ENCODE data around the gene HLA-E. TPM values are rescaled to one million over a fixed set of nuclear protein-coding genes. Genes with fewer than 3 reads are reported as not detected.

The HLA-E gene
- total and polyA plus RNA-seq, 2 of the 13 experiments (the other 11 are each of a cell fraction or from before 2014, with no cell fraction given), result 45.2 to 90.4 TPM

GRCh38 chr6:30463651-30464618 lies 25.4 kb upstream of the HLA-E start:
- CTCF ChIA-PET (ENCODE audit: low intra/inter-chr PET ratio, low total read pairs), result no interaction called here
- FAIRE-seq, result no peak
- TF ChIP-seq ERF (CRISPR knock-in tag; IDR thresholded peaks at IDR 0.05) (peak; percentile 53; the same call in 1 of the 2 replicates), TARDBP (CRISPR knock-in tag; IDR thresholded peaks at IDR 0.05) (0 out of 2 replicates have a peak, but pooled peaks have one; percentile 38), ZNF274 (CRISPR knock-in tag; IDR thresholded peaks at IDR 0.05) (0 out of 2 replicates have a peak, but pooled peaks have one; percentile 22), KAT8 (CRISPR knock-in tag; IDR thresholded peaks at IDR 0.05) (0 out of 2 replicates have a peak, but pooled peaks have one; percentile 19), ARID5B (CRISPR knock-in tag; IDR thresholded peaks at IDR 0.05) (peak; percentile 50; the same call in 1 of the 2 replicates), CAMTA2 (CRISPR knock-in tag; IDR thresholded peaks at IDR 0.05; ENCODE audit: borderline replicate concordance) (no peak), ZBTB40 (IDR thresholded peaks at IDR 0.05) (no peak), ZBTB40 (CRISPR knock-in tag; IDR thresholded peaks at IDR 0.05) (peak; percentile 41; the same call in 1 of the 2 replicates), ELF3 (CRISPR knock-in tag; IDR thresholded peaks at IDR 0.05) (peak; percentile 56; the same call in 1 of the 2 replicates)

More at GRCh38 chr6:30463651-30464618, 25.4 kb upstream of the HLA-E start:
- ATAC-seq, result peak; percentile 80
- Histone ChIP-seq H4K20me1 (ENCODE audit: insufficient read depth, low read length) (peaks cover 14% of the 10 kb centered on the region; the same call in 1 of the 2 replicates), H3K4me1 (ENCODE audit: insufficient read depth, low read length) (peaks cover 25% of the 10 kb centered on the region), H3K4me2 (ENCODE audit: low read depth, low read length) (peak overlapping the region; percentile 19; the same call in 1 of the 2 replicates), H2AFZ (ENCODE audit: low read length) (no peak overlapping the region), H3K4me3 (replicated peaks in 1 of 3; ENCODE audit: insufficient read depth in 1 of 3, low read depth in 2 of 3, low read length in 3 of 3) (no peak overlapping the region), H3K9me3 (ENCODE audit: low read length) (no peaks in the 10 kb centered on the region), H3K36me3 (replicated peaks in 1 of 2; ENCODE audit: control insufficient read depth in 1 of 2, insufficient read depth in 2 of 2, low read length in 2 of 2) (no peaks in the 10 kb centered on the region), H3K79me2 (ENCODE audit: insufficient read depth, low read length) (no peaks in the 10 kb centered on the region), H3K27ac (ENCODE audit: extremely low read length, insufficient read depth, low read length) (no peak overlapping the region), H3K27me3 (ENCODE audit: control insufficient read depth in 1 of 2, insufficient read depth in 2 of 2, low read length in 2 of 2) (peaks cover 21 to 85% of the 10 kb centered on the region in 2 experiments; a peak in 4 of 5 replicates), H3K9ac (ENCODE audit: insufficient read depth, low read depth, low read length) (no peak overlapping the region)
- 41% methylated on average over 48 of the region's 64 CpGs for WGBS (ENCODE audit: low lambda C conversion rate)
- in situ Hi-C loops (cut with HindIII; ENCODE audit: extremely low pct_ligation_motif_present, low pct_unique_long_range_greater_than_20kb) (loop anchor here (25.0 kb wide), 1 partner anchor 623 kb away; no protein-coding TSS in a partner anchor), intact Hi-C loops (cut with micrococcal nuclease; ENCODE audit: unreplicated experiment) (no loop called here)
- peak; percentile 23 for DNase-seq (ENCODE audit: low spot score)
- POLR2A ChIA-PET, result no interaction called here
- no TSS peak for BruUV-seq (replicated peaks)
